ENCODE results near the gene SPAG7. TPM values are rescaled to one million over a fixed set of nuclear protein-coding genes. Genes with fewer than 3 reads are reported as not detected.

SPAG7 gene
- total RNA-seq, 2 experiments from 2014 or later: 68.6 to 70.2 TPM

- Mint-ChIP-seq H3K27me3 (ENCODE audit: low read depth) (no peaks in the 10 kb centered on the region), H3K27ac (peak within 1 kb of the TSS; percentile 99), H3K4me3 (peak within 1 kb of the TSS; percentile 94), H3K36me3 (ENCODE audit: low read depth) (peaks cover 62% of the 10 kb centered on the region), H3K9me3 (no peaks in the 10 kb centered on the region), H3K4me1 (ENCODE audit: low read depth) (peaks cover 56% of the 10 kb centered on the region)
- CTCF ChIA-PET: interaction anchor here (0.7 to 2.8 kb wide), 6 partner anchors 12 to 150 kb away, joined by 3 to 15 read pairs (median 4); partner anchors contain the start of genes C17orf107 and SPAG7
- peak; percentile 98 for DNase-seq
- intact Hi-C loops (cut with micrococcal nuclease): loop anchor here (1.0 to 10.0 kb wide), 11 partner anchors 8 to 975 kb away; partner anchors contain the start of genes ARRB2, ATP2A3, C17orf107 and CAMTA2
These were observed 27.6 kb downstream of the SPAG7 start, which contains the start of the genes RNF167 and SLC25A11 for GRCh38 chr17:4939796-4940554. Gene RNF167, plus strand, starts transcription at chr17:4940268. Its CDS starts 642 bp downstream, at chr17:4940910. Gene SLC25A11, minus strand, starts transcription at chr17:4940046. Its CDS starts 136 bp downstream, at chr17:4939910.

GRCh38 chr17:4939546-4939795 lies 28.1 kb downstream of the SPAG7 start:
- H3K4me1 Mint-ChIP-seq (ENCODE audit: low read depth): peaks cover 54% of the 10 kb centered on the region
- H3K27ac Mint-ChIP-seq: peak overlapping the region; percentile 86
- peaks cover 57% of the 10 kb centered on the region for H3K36me3 Mint-ChIP-seq (ENCODE audit: low read depth)
- intact Hi-C loops (cut with micrococcal nuclease): no loop called here
- peak overlapping the region; percentile 94 for H3K4me3 Mint-ChIP-seq
- H3K27me3 Mint-ChIP-seq (ENCODE audit: low read depth): no peaks in the 10 kb centered on the region
- CTCF ChIA-PET: interaction anchor here (1.2 to 2.8 kb wide), 5 partner anchors 13 to 149 kb away, joined by 3 to 15 read pairs (median 4); partner anchors contain the start of genes C17orf107 and SPAG7
- H3K9me3 Mint-ChIP-seq: no peaks in the 10 kb centered on the region
- peak; percentile 27 for DNase-seq

GRCh38 chr17:4938688-4939545 lies 28.7 kb downstream of the SPAG7 start:
- intact Hi-C loops (cut with micrococcal nuclease): no loop called here
- peak overlapping the region; percentile 94 for H3K4me3 Mint-ChIP-seq
- H3K27me3 Mint-ChIP-seq (ENCODE audit: low read depth): peaks cover under 1% of the 10 kb centered on the region
- CTCF ChIA-PET: interaction anchor here (1.2 to 2.8 kb wide), 4 partner anchors 13 to 149 kb away, joined by 3 to 15 read pairs (median 4); partner anchors contain the start of gene C17orf107
- H3K9me3 Mint-ChIP-seq: no peaks in the 10 kb centered on the region
- peaks cover 54% of the 10 kb centered on the region for H3K4me1 Mint-ChIP-seq (ENCODE audit: low read depth)
- peaks cover 53% of the 10 kb centered on the region for H3K36me3 Mint-ChIP-seq (ENCODE audit: low read depth)
- H3K27ac Mint-ChIP-seq: peak overlapping the region; percentile 86
- DNase-seq: no peak

- CTCF ChIA-PET: interaction anchor here (0.5 kb wide), 1 partner anchor 15 kb away, joined by 3 read pairs; no protein-coding TSS in a partner anchor
These were observed 29.5 kb downstream of the SPAG7 start for GRCh38 chr17:4938069-4938491.

GRCh38 chr17:4937553-4937952 lies 30.1 kb downstream of the SPAG7 start:
- CTCF ChIA-PET: no interaction called here
- peaks cover 46% of the 10 kb centered on the region for H3K4me1 Mint-ChIP-seq (ENCODE audit: low read depth)
- H3K27me3 Mint-ChIP-seq (ENCODE audit: low read depth): peaks cover 2% of the 10 kb centered on the region
- H3K36me3 Mint-ChIP-seq (ENCODE audit: low read depth): peaks cover 44% of the 10 kb centered on the region
- H3K27ac Mint-ChIP-seq: no peak overlapping the region
- no peaks in the 10 kb centered on the region for H3K9me3 Mint-ChIP-seq
- intact Hi-C loops (cut with micrococcal nuclease): no loop called here
- H3K4me3 Mint-ChIP-seq: no peak overlapping the region
- DNase-seq: no peak

More at GRCh38 chr17:4938069-4938491, 29.5 kb downstream of the SPAG7 start:
- intact Hi-C loops (cut with micrococcal nuclease): no loop called here
- H3K4me3 Mint-ChIP-seq: peak overlapping the region; percentile 94
- no peak for DNase-seq
- H3K9me3 Mint-ChIP-seq: no peaks in the 10 kb centered on the region
- H3K36me3 Mint-ChIP-seq (ENCODE audit: low read depth): peaks cover 49% of the 10 kb centered on the region
- peaks cover 52% of the 10 kb centered on the region for H3K4me1 Mint-ChIP-seq (ENCODE audit: low read depth)
- peaks cover 2% of the 10 kb centered on the region for H3K27me3 Mint-ChIP-seq (ENCODE audit: low read depth)
- H3K27ac Mint-ChIP-seq: peak overlapping the region; percentile 86

- Mint-ChIP-seq H3K4me3 (no peak overlapping the region), H3K27me3 (ENCODE audit: low read depth) (peaks cover 2% of the 10 kb centered on the region), H3K36me3 (ENCODE audit: low read depth) (peaks cover 34% of the 10 kb centered on the region), H3K4me1 (ENCODE audit: low read depth) (peaks cover 35% of the 10 kb centered on the region), H3K9me3 (no peaks in the 10 kb centered on the region), H3K27ac (peak overlapping the region; percentile 10)
- intact Hi-C loops (cut with micrococcal nuclease): no loop called here
- no peak for DNase-seq
- CTCF ChIA-PET: no interaction called here
These were observed 31.2 kb downstream of the SPAG7 start for GRCh38 chr17:4936436-4936835.

GRCh38 chr17:4935650-4936049 lies 32.0 kb downstream of the SPAG7 start:
- Mint-ChIP-seq H3K4me3 (no peak overlapping the region), H3K36me3 (ENCODE audit: low read depth) (peaks cover 28% of the 10 kb centered on the region), H3K27me3 (ENCODE audit: low read depth) (peaks cover 2% of the 10 kb centered on the region), H3K4me1 (ENCODE audit: low read depth) (peaks cover 29% of the 10 kb centered on the region), H3K27ac (peak overlapping the region; percentile 19), H3K9me3 (no peaks in the 10 kb centered on the region)
- DNase-seq: no peak
- CTCF ChIA-PET: no interaction called here
- intact Hi-C loops (cut with micrococcal nuclease): no loop called here

- DNase-seq: peak; percentile 19
- Mint-ChIP-seq H3K9me3 (no peaks in the 10 kb centered on the region), H3K36me3 (ENCODE audit: low read depth) (peaks cover 22% of the 10 kb centered on the region), H3K27ac (no peak overlapping the region), H3K4me1 (ENCODE audit: low read depth) (peaks cover 29% of the 10 kb centered on the region), H3K4me3 (no peak overlapping the region), H3K27me3 (ENCODE audit: low read depth) (peaks cover 2% of the 10 kb centered on the region)
- CTCF ChIA-PET: interaction anchor here (1.0 kb wide), 1 partner anchor 53 kb away, joined by 4 read pairs; the partner anchor contains the start of gene CAMTA2
- intact Hi-C loops (cut with micrococcal nuclease): no loop called here
These were observed 33.2 kb downstream of the SPAG7 start for GRCh38 chr17:4934173-4934979.

- CTCF ChIA-PET: interaction anchor here (1.0 kb wide), 1 partner anchor 53 kb away, joined by 4 read pairs; the partner anchor contains the start of gene CAMTA2
These were observed 34.0 kb downstream of the SPAG7 start for GRCh38 chr17:4933646-4934045.

GRCh38 chr17:4932756-4933155 lies 34.9 kb downstream of the SPAG7 start:
- peaks cover 2% of the 10 kb centered on the region for H3K27me3 Mint-ChIP-seq (ENCODE audit: low read depth)
- H3K27ac Mint-ChIP-seq: no peak overlapping the region
- no peaks in the 10 kb centered on the region for H3K9me3 Mint-ChIP-seq
- peaks cover 13% of the 10 kb centered on the region for H3K36me3 Mint-ChIP-seq (ENCODE audit: low read depth)
- CTCF ChIA-PET: no interaction called here
- H3K4me1 Mint-ChIP-seq (ENCODE audit: low read depth): peaks cover 18% of the 10 kb centered on the region
- intact Hi-C loops (cut with micrococcal nuclease): no loop called here
- no peak for DNase-seq
- no peak overlapping the region for H3K4me3 Mint-ChIP-seq

More at GRCh38 chr17:4933646-4934045, 34.0 kb downstream of the SPAG7 start:
- DNase-seq: no peak
- Mint-ChIP-seq H3K9me3 (no peaks in the 10 kb centered on the region), H3K4me3 (no peak overlapping the region), H3K36me3 (ENCODE audit: low read depth) (peaks cover 19% of the 10 kb centered on the region), H3K27ac (no peak overlapping the region), H3K27me3 (ENCODE audit: low read depth) (peaks cover 2% of the 10 kb centered on the region), H3K4me1 (ENCODE audit: low read depth) (peaks cover 26% of the 10 kb centered on the region)
- intact Hi-C loops (cut with micrococcal nuclease): no loop called here

- peaks cover 9% of the 10 kb centered on the region for H3K36me3 Mint-ChIP-seq (ENCODE audit: low read depth)
- no peak for DNase-seq
- CTCF ChIA-PET: no interaction called here
- H3K27me3 Mint-ChIP-seq (ENCODE audit: low read depth): peaks cover 2% of the 10 kb centered on the region
- intact Hi-C loops (cut with micrococcal nuclease): no loop called here
- no peaks in the 10 kb centered on the region for H3K9me3 Mint-ChIP-seq
- H3K4me3 Mint-ChIP-seq: no peak within 1 kb of the TSS
- H3K4me1 Mint-ChIP-seq (ENCODE audit: low read depth): peaks cover 18% of the 10 kb centered on the region
- H3K27ac Mint-ChIP-seq: no peak within 1 kb of the TSS
These were observed 35.7 kb downstream of the SPAG7 start, which contains the start of gene GP1BA for GRCh38 chr17:4931963-4932362. Gene GP1BA, plus strand, starts transcription at chr17:4932277. Its CDS starts 328 bp downstream, at chr17:4932605.

Measured in activated naive CD4-positive, alpha-beta T cell treated with anti-CD3 and anti-CD28 coated beads for 36 hours (primary cell).